Naive thymus-derived CD4-positive, alpha-beta T cell (primary cell): ENCODE results near the gene EPHB1. TPM values are rescaled to one million over a fixed set of nuclear protein-coding genes. Genes with fewer than 3 reads are reported as not detected.

Source experiments
- ATAC-seq: fragments of 150-1000 bp; cut with Tn5 transposase; 2 replicates; pipeline ENCODE4 v1.10.0; 2021; ENCODE audit warnings: mild to moderate bottlenecking, moderate library complexity
- CTCF ChIA-PET: fragments of 350-600 bp; sonication (Branson Sonifier 250); formaldehyde crosslinking; loops from one replicate; lab custom pipeline; 2021; ENCODE audit warnings: antibody characterized with exemption; lab: Charles Lee
- POLR2A ChIA-PET: fragments of 350-600 bp; sonication (Branson Sonifier 250); formaldehyde crosslinking; loops from one replicate; lab custom pipeline; 2021; ENCODE audit warnings: antibody characterized with exemption, inconsistent platforms; lab: Charles Lee
- DNase-seq, 9 donors: peaks; one replicate each; pipeline versions ENCODE4 v3.0.0 to v3.0.0-alpha.2; 2020 to 2022; ENCODE audit warnings: mixed read lengths in 1 of 9
- H3K27ac ChIP-seq: one replicate; pipeline ENCODE4 v1.7.0; 2013; ENCODE audit warnings: mild to moderate bottlenecking, low read depth, low read length, moderate library complexity
- H3K27me3 ChIP-seq, 2 donors: one replicate each; pipeline ENCODE4 v1.7.0; 2013; ENCODE audit warnings: low read length in 2 of 2, mild to moderate bottlenecking in 2 of 2, moderate library complexity in 2 of 2; ENCODE audit not compliant: control insufficient read depth in 2 of 2, insufficient read depth in 2 of 2
- H3K36me3 ChIP-seq, 3 experiments: 1 replicate in 2 of 3; 2 replicates in 1 of 3; pipeline ENCODE4 v1.7.0; 2013; ENCODE audit warnings: low read length in 3 of 3, mild to moderate bottlenecking in 3 of 3, moderate library complexity in 1 of 3; ENCODE audit not compliant: insufficient read depth in 3 of 3, control insufficient read depth in 2 of 3
- H3K4me1 ChIP-seq, 2 donors: one replicate each; pipeline ENCODE4 v1.7.0; 2013; ENCODE audit warnings: low read length in 2 of 2, mild to moderate bottlenecking in 2 of 2, moderate library complexity in 1 of 2; ENCODE audit not compliant: control insufficient read depth in 2 of 2, insufficient read depth in 2 of 2
- H3K4me3 ChIP-seq: 2 replicates; pipeline ENCODE4 v1.7.0; 2013; ENCODE audit warnings: mild to moderate bottlenecking, low read length
- H3K9me3 ChIP-seq, 3 experiments: 1 replicate in 2 of 3; 2 replicates in 1 of 3; pipeline ENCODE4 v1.7.0; 2013; ENCODE audit warnings: low read length in 3 of 3; ENCODE audit not compliant: control insufficient read depth in 2 of 3
- H3K27ac Mint-ChIP-seq, 9 donors: one replicate each; pipeline ENCODE4 v1.8.0; 2020 to 2022; ENCODE audit warnings: mixed read lengths in 9 of 9, mild to moderate bottlenecking in 8 of 9, moderate library complexity in 5 of 9, inconsistent platforms in 2 of 9
- H3K27me3 Mint-ChIP-seq, 5 donors: one replicate each; pipeline ENCODE4 v1.8.0; 2021 to 2022; ENCODE audit warnings: mixed read lengths in 5 of 5, mild to moderate bottlenecking in 1 of 5
- H3K36me3 Mint-ChIP-seq, 5 donors: one replicate each; pipeline ENCODE4 v1.8.0; 2020 to 2022; ENCODE audit warnings: mixed read lengths in 5 of 5, mild to moderate bottlenecking in 3 of 5, inconsistent platforms in 1 of 5
- H3K4me1 Mint-ChIP-seq, 7 donors: one replicate each; pipeline ENCODE4 v1.8.0; 2020 to 2022; ENCODE audit warnings: mixed read lengths in 7 of 7, mild to moderate bottlenecking in 3 of 7, inconsistent platforms in 1 of 7
- H3K4me3 Mint-ChIP-seq, 10 donors: one replicate each; pipeline ENCODE4 v1.8.0; 2020 to 2022; ENCODE audit warnings: mild to moderate bottlenecking in 10 of 10, mixed read lengths in 10 of 10, moderate library complexity in 6 of 10, inconsistent platforms in 2 of 10
- H3K9me3 Mint-ChIP-seq, 11 donors: one replicate each; pipeline ENCODE4 v1.8.0; 2020 to 2022; ENCODE audit warnings: mixed read lengths in 11 of 11, mild to moderate bottlenecking in 4 of 11, inconsistent platforms in 1 of 11, moderate library complexity in 1 of 11
- intact Hi-C, 2 donors: fragments of 100-400 bp; cut with micrococcal nuclease; formaldehyde crosslinking; loops; one replicate each; pipeline ENCODE4 v1.15.1; 2023
- polyA plus RNA-seq, 2 donors: library from polyadenylated mRNA; unstranded; fragments of 300-500 nt; fragmentation: Illumina TruSeq; gene quantifications; one replicate each; pipeline ENCODE4 v1.2.3, GENCODE V29; 2021
- total RNA-seq, 6 experiments: library from RNA in 5 of 6; stranded (reverse) in 5 of 6; gene quantifications; 1 replicate in 5 of 6; 2 replicates in 1 of 6; pipeline ENCODE4 v1.2.3 and lab custom pipeline; 2021 to 2026

Gene EPHB1
- total and polyA plus RNA-seq, 7 experiments from 2014 or later = 1.6 to 2.2 (median 1.8) TPM; not detected in 4

DNA sequence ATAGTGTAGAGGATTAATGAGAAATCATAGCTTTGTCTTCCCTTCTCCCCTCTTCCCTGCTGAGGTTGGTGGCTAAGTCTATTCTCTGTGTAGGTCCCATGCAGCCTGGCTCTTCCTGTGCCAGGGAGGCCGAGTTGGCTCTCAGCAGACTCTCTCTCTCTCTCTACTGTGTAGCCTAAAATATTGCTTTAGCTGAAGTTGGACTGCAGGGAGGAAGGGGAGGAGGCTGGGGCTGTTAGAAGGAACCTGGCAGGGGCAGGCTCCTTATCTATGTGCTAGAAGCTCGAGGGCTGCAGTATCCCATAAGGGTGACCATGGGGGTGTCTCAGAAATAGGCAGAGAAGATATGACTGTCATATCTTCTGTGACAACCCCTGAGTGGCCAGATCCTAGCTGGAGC is 160.8 kb downstream of the EPHB1 start:
- peaks cover 0 to 1% (median 0%) of the 10 kb centered on the region in 11 donors for H3K9me3 Mint-ChIP-seq
- CTCF ChIA-PET = no interaction called here
- ATAC-seq = no peak
- no peaks in the 10 kb centered on the region for H3K9me3 ChIP-seq
- no peak overlapping the region for H3K4me3 ChIP-seq
- intact Hi-C loops = no loop called here
- POLR2A ChIA-PET = no interaction called here
- no peak overlapping the region for H3K27ac Mint-ChIP-seq
- H3K36me3 Mint-ChIP-seq = no peaks in the 10 kb centered on the region
- no peak overlapping the region for H3K4me3 Mint-ChIP-seq
- H3K4me1 ChIP-seq = no peaks in the 10 kb centered on the region
- H3K4me1 Mint-ChIP-seq = no peaks in the 10 kb centered on the region
- H3K36me3 ChIP-seq = no peaks in the 10 kb centered on the region
- H3K27me3 Mint-ChIP-seq = no peaks in the 10 kb centered on the region
- no peak for DNase-seq
- no peak overlapping the region for H3K27ac ChIP-seq
- no peaks in the 10 kb centered on the region for H3K27me3 ChIP-seq

DNA sequence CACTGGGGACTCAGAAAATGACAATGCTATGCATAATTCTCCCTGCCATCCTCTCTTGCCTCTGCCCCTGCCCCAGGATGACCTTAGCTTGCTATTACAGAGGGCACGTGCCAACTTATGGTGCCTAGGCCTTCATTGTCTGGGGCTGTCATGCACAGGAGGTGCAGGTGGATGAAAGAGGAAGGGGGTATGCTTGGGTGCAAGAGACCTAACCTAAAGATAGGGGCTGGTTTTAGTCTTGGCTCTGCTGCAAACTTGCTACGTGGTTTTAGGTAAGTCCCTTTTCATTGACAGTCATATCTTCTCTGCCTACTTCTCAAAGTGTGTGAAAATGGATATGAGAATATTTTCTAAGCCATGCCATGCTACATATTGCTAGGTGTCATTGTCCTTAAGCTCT is 161.3 kb downstream of the EPHB1 start:
- Mint-ChIP-seq H3K36me3 (no peaks in the 10 kb centered on the region), H3K4me3 (no peak overlapping the region), H3K9me3 (peaks cover 0 to 1% (median 0%) of the 10 kb centered on the region in 11 donors), H3K4me1 (no peaks in the 10 kb centered on the region), H3K27ac (no peak overlapping the region), H3K27me3 (no peaks in the 10 kb centered on the region)
- ATAC-seq = no peak
- H3K36me3 ChIP-seq = no peaks in the 10 kb centered on the region
- ChIA-PET POLR2A (no interaction called here), CTCF (no interaction called here)
- no peak overlapping the region for H3K27ac ChIP-seq
- H3K27me3 ChIP-seq = no peaks in the 10 kb centered on the region
- intact Hi-C loops = no loop called here
- no peak overlapping the region for H3K4me3 ChIP-seq
- no peak for DNase-seq
- no peaks in the 10 kb centered on the region for H3K4me1 ChIP-seq
- no peaks in the 10 kb centered on the region for H3K9me3 ChIP-seq

DNA sequence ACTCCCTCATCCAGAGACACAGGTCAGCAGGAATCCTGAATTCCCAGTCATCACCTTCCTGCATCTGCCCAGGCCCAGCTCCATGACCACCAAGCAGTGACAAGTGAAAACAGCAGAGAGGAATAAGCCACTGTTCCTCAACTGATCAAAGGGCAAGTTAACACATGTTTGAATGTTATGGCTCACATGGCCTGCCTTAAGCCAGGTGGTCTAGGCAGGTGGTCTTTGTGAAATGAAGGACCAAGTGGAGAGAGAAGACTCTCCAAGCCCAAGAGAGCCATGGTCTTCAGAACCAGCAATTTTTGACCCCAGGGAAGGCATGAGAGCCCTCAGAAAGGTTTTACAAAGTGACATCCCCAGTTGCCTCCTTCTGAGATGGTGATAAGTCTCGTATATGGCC is 161.8 kb downstream of the EPHB1 start:
- POLR2A ChIA-PET = no interaction called here
- peaks cover 0 to 1% (median 0%) of the 10 kb centered on the region in 11 donors for H3K9me3 Mint-ChIP-seq
- no peak overlapping the region for H3K27ac Mint-ChIP-seq
- CTCF ChIA-PET = no interaction called here
- Histone ChIP-seq H3K9me3 (no peaks in the 10 kb centered on the region), H3K27me3 (no peaks in the 10 kb centered on the region), H3K27ac (no peak overlapping the region), H3K36me3 (no peaks in the 10 kb centered on the region), H3K4me3 (no peak overlapping the region), H3K4me1 (no peaks in the 10 kb centered on the region)
- no peak for DNase-seq
- H3K4me3 Mint-ChIP-seq = no peak overlapping the region
- intact Hi-C loops = no loop called here
- H3K4me1 Mint-ChIP-seq = no peaks in the 10 kb centered on the region
- no peak for ATAC-seq
- no peaks in the 10 kb centered on the region for H3K27me3 Mint-ChIP-seq
- no peaks in the 10 kb centered on the region for H3K36me3 Mint-ChIP-seq

DNA sequence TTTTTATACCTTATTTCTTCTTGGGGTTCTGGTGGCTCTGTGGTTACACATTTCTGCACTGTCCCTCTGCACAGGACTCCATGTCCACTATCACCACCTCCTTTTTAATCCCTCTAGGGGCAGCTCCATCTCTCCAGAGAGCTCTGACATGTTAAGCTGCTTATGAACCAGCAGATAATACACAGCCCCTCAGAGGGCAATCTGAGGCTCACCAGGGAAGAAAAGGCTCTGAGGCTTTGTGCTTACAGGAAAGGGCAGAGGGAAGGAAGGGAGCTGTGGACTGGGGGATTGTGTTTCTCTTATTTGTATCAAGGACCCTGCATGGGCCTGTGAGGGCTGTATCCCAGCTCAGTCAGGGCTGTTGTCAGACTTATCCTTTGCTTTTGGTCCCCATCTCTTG is 164.5 kb downstream of the EPHB1 start:
- H3K4me1 ChIP-seq = no peaks in the 10 kb centered on the region
- no peaks in the 10 kb centered on the region for H3K9me3 ChIP-seq
- H3K27me3 ChIP-seq = no peaks in the 10 kb centered on the region
- DNase-seq (no peak), ATAC-seq (no peak)
- H3K4me3 ChIP-seq = no peak overlapping the region
- H3K36me3 ChIP-seq = no peaks in the 10 kb centered on the region
- Mint-ChIP-seq H3K27me3 (peaks cover 0 to 11% (median 6%) of the 10 kb centered on the region in 5 donors), H3K36me3 (no peaks in the 10 kb centered on the region), H3K27ac (no peak overlapping the region), H3K9me3 (peaks cover 0 to 3% (median 0%) of the 10 kb centered on the region in 11 donors), H3K4me1 (no peaks in the 10 kb centered on the region), H3K4me3 (no peak overlapping the region)
- H3K27ac ChIP-seq = no peak overlapping the region
- intact Hi-C loops = no loop called here
- CTCF ChIA-PET = no interaction called here
- POLR2A ChIA-PET = no interaction called here

DNA sequence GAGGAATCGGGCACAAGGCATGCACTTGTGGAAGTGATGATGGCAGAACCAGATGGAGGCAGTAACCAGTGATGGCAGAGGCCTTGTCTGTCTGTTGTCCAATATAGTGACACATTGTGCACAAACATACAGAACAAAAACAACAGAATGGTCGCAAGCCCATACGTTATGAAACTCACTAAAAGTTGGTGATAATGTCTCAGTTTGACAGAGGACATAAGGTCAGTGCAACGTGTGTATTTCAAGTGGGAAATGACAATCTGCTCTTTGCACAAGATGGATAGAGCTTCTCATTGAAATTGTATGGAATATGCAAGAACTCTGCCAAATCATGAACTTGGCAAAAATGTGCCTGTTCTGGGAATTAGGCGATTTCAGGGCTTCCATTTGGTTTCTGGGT is 169.2 kb downstream of the EPHB1 start:
- no peak overlapping the region for H3K4me3 Mint-ChIP-seq
- peaks cover 0 to 3% (median 0%) of the 10 kb centered on the region in 11 donors for H3K9me3 Mint-ChIP-seq
- no peak overlapping the region for H3K27ac Mint-ChIP-seq
- H3K27me3 Mint-ChIP-seq = peaks cover 0 to 36% (median 14%) of the 10 kb centered on the region in 5 donors
- no peaks in the 10 kb centered on the region for H3K9me3 ChIP-seq
- CTCF ChIA-PET = no interaction called here
- POLR2A ChIA-PET = no interaction called here
- H3K36me3 Mint-ChIP-seq = no peaks in the 10 kb centered on the region
- H3K27me3 ChIP-seq = no peaks in the 10 kb centered on the region
- H3K4me3 ChIP-seq = no peak overlapping the region
- no peaks in the 10 kb centered on the region for H3K4me1 ChIP-seq
- H3K36me3 ChIP-seq = no peaks in the 10 kb centered on the region
- intact Hi-C loops = no loop called here
- DNase-seq (no peak), ATAC-seq (no peak)
- no peak overlapping the region for H3K27ac ChIP-seq
- H3K4me1 Mint-ChIP-seq = no peaks in the 10 kb centered on the region

DNA sequence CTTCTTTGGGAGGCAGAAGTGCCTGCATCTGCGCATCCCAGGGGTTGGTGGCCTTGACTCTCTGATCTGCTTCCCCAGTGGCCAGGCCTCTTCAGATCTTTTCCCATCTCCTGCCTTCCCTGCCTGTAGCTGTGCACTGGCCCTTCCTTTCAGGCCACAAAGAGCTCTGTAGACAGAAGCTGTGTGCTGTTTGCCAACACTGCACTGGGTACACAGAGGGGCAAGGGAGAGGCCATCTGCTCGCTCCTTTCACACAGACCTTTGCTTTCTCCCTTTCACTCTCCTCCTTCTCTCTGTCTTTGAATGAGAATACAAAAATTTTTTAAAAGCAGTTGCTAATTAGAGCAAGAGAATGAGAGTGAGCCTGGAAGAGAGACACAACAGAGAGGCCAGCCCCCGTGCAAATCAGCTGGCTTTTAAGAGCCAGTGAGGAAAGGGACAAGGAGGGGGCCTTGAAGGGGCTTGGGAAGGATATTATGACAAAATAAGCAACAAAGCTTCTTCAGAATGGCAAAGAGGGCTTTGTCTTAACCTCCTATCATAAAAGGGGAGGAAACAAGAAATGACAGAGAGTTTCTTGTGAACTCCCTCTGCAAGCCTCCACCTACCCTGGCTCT is 170.9 kb downstream of the EPHB1 start:
- DNase-seq (no peak), ATAC-seq (no peak)
- ChIA-PET CTCF (no interaction called here), POLR2A (no interaction called here)
- peaks cover 0 to 43% (median 15%) of the 10 kb centered on the region in 5 donors for H3K27me3 Mint-ChIP-seq
- no peaks in the 10 kb centered on the region for H3K27me3 ChIP-seq
- H3K4me1 ChIP-seq = no peaks in the 10 kb centered on the region
- no peaks in the 10 kb centered on the region for H3K36me3 Mint-ChIP-seq
- intact Hi-C loops = no loop called here
- no peak overlapping the region for H3K27ac ChIP-seq
- H3K27ac Mint-ChIP-seq = no peak overlapping the region
- peaks cover 0 to 4% (median 0%) of the 10 kb centered on the region in 11 donors for H3K9me3 Mint-ChIP-seq
- no peak overlapping the region for H3K4me3 ChIP-seq
- no peak overlapping the region for H3K4me3 Mint-ChIP-seq
- no peaks in the 10 kb centered on the region for H3K36me3 ChIP-seq
- H3K9me3 ChIP-seq = no peaks in the 10 kb centered on the region
- H3K4me1 Mint-ChIP-seq = no peaks in the 10 kb centered on the region

DNA sequence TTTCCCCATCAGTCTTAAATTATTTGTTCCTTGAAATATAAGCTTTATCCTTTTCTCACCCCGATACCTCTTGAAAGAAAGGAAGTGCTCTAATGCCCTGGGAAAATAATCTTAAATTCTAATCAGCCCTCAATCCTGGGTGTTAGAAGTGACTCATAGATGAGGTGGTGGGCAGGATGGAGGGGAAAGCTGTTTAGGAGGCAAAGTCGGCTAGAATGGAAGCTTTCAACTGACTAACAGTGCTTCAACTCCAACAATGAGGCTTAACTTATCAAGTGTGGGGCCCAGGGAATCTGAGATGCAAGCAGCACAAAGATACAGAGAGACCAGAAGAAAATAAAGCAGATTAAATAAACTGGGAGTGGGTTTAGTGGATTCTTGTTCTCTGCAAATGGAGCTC is 175.8 kb downstream of the EPHB1 start:
- ATAC-seq = no peak
- no peak overlapping the region for H3K27ac Mint-ChIP-seq
- H3K4me1 ChIP-seq = no peaks in the 10 kb centered on the region
- H3K4me1 Mint-ChIP-seq = no peaks in the 10 kb centered on the region
- intact Hi-C loops = no loop called here
- DNase-seq = no peak
- H3K36me3 ChIP-seq = no peaks in the 10 kb centered on the region
- no peak overlapping the region for H3K4me3 ChIP-seq
- peaks cover 0 to 4% (median 0%) of the 10 kb centered on the region in 11 donors for H3K9me3 Mint-ChIP-seq
- no peak overlapping the region for H3K4me3 Mint-ChIP-seq
- POLR2A ChIA-PET = no interaction called here
- H3K36me3 Mint-ChIP-seq = no peaks in the 10 kb centered on the region
- H3K27ac ChIP-seq = no peak overlapping the region
- CTCF ChIA-PET = no interaction called here
- no peaks in the 10 kb centered on the region for H3K9me3 ChIP-seq
- H3K27me3 ChIP-seq = no peaks in the 10 kb centered on the region
- H3K27me3 Mint-ChIP-seq = peaks cover 0 to 34% (median 3%) of the 10 kb centered on the region in 5 donors
